H9 (cell line): Measurements from ENCODE around the gene THPO. TPM values are rescaled to one million over a fixed set of nuclear protein-coding genes. Genes with fewer than 3 reads are reported as not detected.

Experiments
- DNase-seq: peaks from one replicate; pipeline ENCODE4 v3.0.0-alpha.2; 2017
- H2AFZ ChIP-seq: one replicate; pipeline ENCODE4 v1.6.1; 2013; ENCODE audit warnings: mild to moderate bottlenecking, low read length, control low read depth, moderate library complexity
- H2AK5ac ChIP-seq: 2 replicates; pipeline ENCODE4 v1.6.1; 2013; ENCODE audit warnings: low read length, control low read depth, mixed read lengths; ENCODE audit not compliant: insufficient read length
- H2BK120ac ChIP-seq: one replicate; pipeline ENCODE4 v1.6.1; 2013; ENCODE audit warnings: low read depth, mild to moderate bottlenecking, low read length, control low read depth, inconsistent platforms; ENCODE audit not compliant: poor library complexity, severe bottlenecking
- H2BK12ac ChIP-seq: 2 replicates; pipeline ENCODE4 v1.6.1; 2013; ENCODE audit warnings: low read length, control low read depth, mixed read lengths, low read depth; ENCODE audit not compliant: insufficient read length
- H2BK15ac ChIP-seq: 2 replicates; pipeline ENCODE4 v1.6.1; 2013; ENCODE audit warnings: low read depth, low read length, control low read depth
- H2BK20ac ChIP-seq: one replicate; pipeline ENCODE4 v1.6.1; 2013; ENCODE audit warnings: low read depth, mild to moderate bottlenecking, low read length, control low read depth, inconsistent platforms; ENCODE audit not compliant: poor library complexity, severe bottlenecking
- H2BK5ac ChIP-seq: 2 replicates; pipeline ENCODE4 v1.6.1; 2013; ENCODE audit warnings: low read length, control low read depth, mixed read lengths; ENCODE audit not compliant: insufficient read length
- H3K14ac ChIP-seq: 2 replicates; pipeline ENCODE4 v1.6.1; 2013; ENCODE audit warnings: low read length, control low read depth; ENCODE audit not compliant: insufficient read depth
- H3K18ac ChIP-seq: 2 replicates; pipeline ENCODE4 v1.6.1; 2013; ENCODE audit warnings: low read depth, mild to moderate bottlenecking, mixed read lengths, low read length, control low read depth; ENCODE audit not compliant: insufficient read length
- H3K23ac ChIP-seq: 2 replicates; pipeline ENCODE4 v1.6.1; 2013; ENCODE audit warnings: low read length, control low read depth, mixed read lengths, low read depth; ENCODE audit not compliant: insufficient read length
- H3K23me2 ChIP-seq: 2 replicates; pipeline ENCODE4 v1.6.1; 2013; ENCODE audit warnings: low read depth, mild to moderate bottlenecking, mixed read lengths, low read length, control low read depth; ENCODE audit not compliant: insufficient read length, poor library complexity, severe bottlenecking
- H3K27ac ChIP-seq: 2 replicates; pipeline ENCODE4 v1.5.1; 2013; ENCODE audit warnings: low read length, control low read depth, mixed read lengths, low read depth; ENCODE audit not compliant: insufficient read length
- H3K27me3 ChIP-seq: 2 replicates; pipeline ENCODE4 v1.6.1; 2013; ENCODE audit warnings: low read length, control low read depth, inconsistent platforms; ENCODE audit not compliant: insufficient read depth
- H3K4ac ChIP-seq: 2 replicates; pipeline ENCODE4 v1.6.1; 2013; ENCODE audit warnings: low read depth, mild to moderate bottlenecking, control low read depth, inconsistent platforms, low read length, moderate library complexity
- H3K4me1 ChIP-seq: 2 replicates; pipeline ENCODE4 v1.6.1; 2013; ENCODE audit warnings: low read length, control low read depth, inconsistent platforms; ENCODE audit not compliant: insufficient read depth
- H3K4me2 ChIP-seq: 2 replicates; pipeline ENCODE4 v1.6.1; 2013; ENCODE audit warnings: low read length, control low read depth, mixed read lengths; ENCODE audit not compliant: insufficient read length, insufficient read depth
- H3K56ac ChIP-seq: 2 replicates; pipeline ENCODE4 v1.6.1; 2013; ENCODE audit warnings: low read depth, mild to moderate bottlenecking, mixed read lengths, low read length, control low read depth; ENCODE audit not compliant: insufficient read length
- H3K79me1 ChIP-seq: 2 replicates; pipeline ENCODE4 v1.6.1; 2013; ENCODE audit warnings: low read depth, mild to moderate bottlenecking, moderate library complexity, low read length, control low read depth, inconsistent platforms; ENCODE audit not compliant: insufficient read depth, poor library complexity, severe bottlenecking
- H3K79me2 ChIP-seq: 2 replicates; pipeline ENCODE4 v1.6.1; 2013; ENCODE audit warnings: low read length, control low read depth, inconsistent platforms; ENCODE audit not compliant: insufficient read depth
- H3K9ac ChIP-seq: 2 replicates; pipeline ENCODE4 v1.6.1; 2013; ENCODE audit warnings: low read length, control low read depth, mixed read lengths; ENCODE audit not compliant: insufficient read length; ENCODE audit errors: extremely low read depth
- H3K9me3 ChIP-seq: one replicate; pipeline ENCODE4 v1.6.1; 2013; ENCODE audit warnings: low read depth, low read length, inconsistent platforms; ENCODE audit not compliant: control insufficient read depth
- H3T11ph ChIP-seq: one replicate; pipeline ENCODE4 v1.6.1; 2013; ENCODE audit warnings: mild to moderate bottlenecking, low read length, control low read depth, inconsistent platforms
- H4K20me1 ChIP-seq: one replicate; pipeline ENCODE4 v1.6.1; 2013; ENCODE audit not compliant: control insufficient read depth, insufficient read length, insufficient read depth
- H4K5ac ChIP-seq: 2 replicates; pipeline ENCODE4 v1.6.1; 2013; ENCODE audit warnings: low read depth, mild to moderate bottlenecking, mixed read lengths, low read length, control low read depth; ENCODE audit not compliant: insufficient read length
- H4K8ac ChIP-seq: replicated peaks from 2 replicates; pipeline ENCODE4 v1.6.1; 2013; ENCODE audit warnings: low read length, control low read depth, mixed read lengths, low read depth; ENCODE audit not compliant: insufficient read length
- H4K91ac ChIP-seq: 2 replicates; pipeline ENCODE4 v1.6.1; 2013; ENCODE audit warnings: low read depth, mild to moderate bottlenecking, moderate library complexity, mixed read lengths, low read length, control low read depth; ENCODE audit not compliant: insufficient read length
- H3K27ac Mint-ChIP-seq, 3 experiments: 2 replicates in 2 of 3; 3 replicates in 1 of 3; pipeline ENCODE4 v1.8.0; 2020 to 2021; ENCODE audit warnings: mixed read lengths in 3 of 3, mild to moderate bottlenecking in 1 of 3, moderate library complexity in 1 of 3
- H3K27me3 Mint-ChIP-seq: 2 replicates; pipeline ENCODE4 v1.8.0; 2021; ENCODE audit warnings: low read depth, mild to moderate bottlenecking, moderate library complexity, mixed read lengths
- H3K36me3 Mint-ChIP-seq, 3 experiments: 2 replicates in 2 of 3; 3 replicates in 1 of 3; pipeline ENCODE4 v1.8.0; 2020 to 2021; ENCODE audit warnings: low read depth in 3 of 3, mixed read lengths in 3 of 3; ENCODE audit not compliant: insufficient read depth in 1 of 3
- H3K4me1 Mint-ChIP-seq, 2 experiments: 2 replicates each; pipeline ENCODE4 v1.8.0; 2020; ENCODE audit warnings: mixed read lengths in 2 of 2
- H3K4me3 Mint-ChIP-seq, 2 experiments: 2 replicates in 1 of 2; 3 replicates in 1 of 2; pipeline ENCODE4 v1.8.0; 2020 to 2021; ENCODE audit warnings: mild to moderate bottlenecking in 2 of 2, mixed read lengths in 2 of 2, moderate library complexity in 1 of 2
- H3K9me3 Mint-ChIP-seq, 2 experiments: 2 replicates in 1 of 2; 3 replicates in 1 of 2; pipeline ENCODE4 v1.8.0; 2020; ENCODE audit warnings: mild to moderate bottlenecking in 2 of 2, mixed read lengths in 2 of 2, moderate library complexity in 1 of 2
- CTCF ChIP-seq: fragments of 200-600 bp; sonication (generic); conservative IDR thresholded peaks from 3 replicates; pipeline ENCODE4 v1.8.0; 2021; ENCODE audit warnings: antibody characterized with exemption, mild to moderate bottlenecking
- WGBS: extraction: QIAGEN DNeasy Blood & Tissue Kit; methylation state at CpG from one replicate; pipeline ENCODE4 v1.1.7; 2013; ENCODE audit warnings: missing lambda C conversion rate, low lambda C conversion rate, mixed read lengths; ENCODE audit not compliant: insufficient read length; ENCODE audit errors: extremely low coverage; 5-methylcytosine and 5-hydroxymethylcytosine counted together
- total RNA-seq: library from RNA; stranded (reverse); gene quantifications from 2 replicates; pipeline ENCODE4 v1.2.1, GENCODE V29; 2021

The THPO gene
- total RNA-seq, 1 experiment from 2014 or later: 0.85 TPM

- no peak overlapping the region for H3K4ac ChIP-seq
Measured at GRCh38 chr3:184387174-184387714, 9.2 kb upstream of the THPO start.

More at GRCh38 chr3:184387174-184387714, 9.2 kb upstream of the THPO start:
- Histone ChIP-seq H4K5ac (no peak overlapping the region), H4K91ac (no peak overlapping the region), H3K23me2 (no peaks in the 10 kb centered on the region), H3K4me1 (no peaks in the 10 kb centered on the region), H4K20me1 (no peaks in the 10 kb centered on the region), H4K8ac (no peak overlapping the region), H3K23ac (no peak overlapping the region), H3K9ac (no peak overlapping the region), H3K4me2 (no peak overlapping the region), H2BK20ac (no peak overlapping the region), H2BK120ac (no peak overlapping the region), H3T11ph (no peak overlapping the region), H3K9me3 (no peaks in the 10 kb centered on the region), H3K18ac (no peak overlapping the region), H3K56ac (no peak overlapping the region), H3K79me2 (no peaks in the 10 kb centered on the region), H3K79me1 (no peaks in the 10 kb centered on the region), H3K27ac (no peak overlapping the region), H2BK5ac (no peak overlapping the region), H3K14ac (no peak overlapping the region), H2BK12ac (no peak overlapping the region), H2BK15ac (no peak overlapping the region), H2AK5ac (no peak overlapping the region), H2AFZ (no peak overlapping the region), H3K27me3 (peaks cover 5% of the 10 kb centered on the region; the same call in 1 of the 2 replicates)
- Mint-ChIP-seq H3K4me1 (peaks cover 4 to 6% of the 10 kb centered on the region in 2 experiments; a peak in 3 of 4 replicates), H3K36me3 (no peaks in the 10 kb centered on the region), H3K9me3 (no peaks in the 10 kb centered on the region; a peak in 1 of 5 replicates), H3K27me3 (peaks cover 46% of the 10 kb centered on the region), H3K4me3 (no peak overlapping the region), H3K27ac (no peak overlapping the region)
- no peak for TF ChIP-seq CTCF
- no CpG with 5 or more reads among the region's 12 CpGs for WGBS
- no peak for DNase-seq
